GM19463 (cell line): Measurements from ENCODE around the gene THEM5.
"Not testable (repeated sequence)": the region's sequence is repeated elsewhere in the genome, so short reads cannot be mapped to it uniquely, and the experiment has no call there.

Experiments
- ATAC-seq: cut with Tn5 transposase; IDR thresholded peaks from one replicate; pipeline ENCODE4 v1.9.1; 2021; ENCODE audit warnings: mild to moderate bottlenecking, moderate library complexity; ENCODE audit not compliant: unreplicated experiment

Gene THEM5

GRCh38 chr1:151868486-151868885 is 15.0 kb upstream of the THEM5 start:
- no peak for ATAC-seq

GRCh38 chr1:151867765-151868411 is 14.4 kb upstream of the THEM5 start:
- no peak for ATAC-seq

- ATAC-seq, result no peak
Measured at GRCh38 chr1:151867321-151867720, 13.8 kb upstream of the THEM5 start.

- ATAC-seq, result no peak
Measured at GRCh38 chr1:151864411-151864810, 10.9 kb upstream of the THEM5 start.

GRCh38 chr1:151862604-151863003 is 9.1 kb upstream of the THEM5 start:
- ATAC-seq, result no peak

GRCh38 chr1:151860504-151861187 is 7.1 kb upstream of the THEM5 start:
- no peak for ATAC-seq

GRCh38 chr1:151859891-151860293 is 6.4 kb upstream of the THEM5 start:
- ATAC-seq, result no peak

GRCh38 chr1:151858886-151859665 is 5.6 kb upstream of the THEM5 start:
- ATAC-seq, result no peak

- no peak for ATAC-seq
Measured at GRCh38 chr1:151858030-151858746, 4.7 kb upstream of the THEM5 start.

GRCh38 chr1:151855933-151856332 is 2.4 kb upstream of the THEM5 start:
- no peak for ATAC-seq

- ATAC-seq, result not testable (repeated sequence)
Measured at GRCh38 chr1:151855516-151855915, 2.0 kb upstream of the THEM5 start.

- ATAC-seq, result no peak
Measured at GRCh38 chr1:151854658-151855057, 1.1 kb upstream of the THEM5 start.

GRCh38 chr1:151852733-151853132 is 779 bp downstream of the THEM5 start:
- no peak for ATAC-seq

GRCh38 chr1:151851886-151852285 is 1.6 kb downstream of the THEM5 start:
- no peak for ATAC-seq

GRCh38 chr1:151849871-151850270 is 3.6 kb downstream of the THEM5 start:
- no peak for ATAC-seq

- ATAC-seq, result no peak
Measured at GRCh38 chr1:151849126-151849525, 4.4 kb downstream of the THEM5 start.

GRCh38 chr1:151847867-151848596 is 5.5 kb downstream of the THEM5 start:
- ATAC-seq, result no peak

GRCh38 chr1:151846686-151847237 is 6.8 kb downstream of the THEM5 start:
- no peak for ATAC-seq

- ATAC-seq, result no peak
Measured at GRCh38 chr1:151846062-151846568, 7.4 kb downstream of the THEM5 start.

GRCh38 chr1:151843398-151843797 is 10.1 kb downstream of the THEM5 start:
- no peak for ATAC-seq
